ENCODE results near the gene ETNK1.

DNA sequence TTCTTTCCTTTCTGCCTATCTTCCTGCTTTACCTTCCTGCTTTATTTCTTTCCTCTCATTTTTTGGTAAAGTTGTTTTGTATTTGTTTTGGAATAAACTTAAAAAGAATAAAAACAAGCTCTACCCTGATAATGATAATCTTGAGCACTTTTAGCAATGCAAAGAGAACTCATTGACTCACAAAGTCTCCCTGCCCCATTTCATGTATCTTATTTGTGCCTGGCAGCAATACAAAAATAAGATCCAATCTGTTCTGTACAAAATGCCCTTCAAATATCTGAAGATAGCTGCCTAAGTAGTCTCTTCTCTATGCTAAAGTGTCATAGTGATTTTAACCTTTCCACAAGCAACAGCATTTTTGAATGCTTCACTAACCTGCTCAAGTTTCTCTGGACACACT, 31.1 kb upstream of the ETNK1 start:
- no peak for TF ChIP-seq POLR2AphosphoS5 (IDR thresholded peaks at IDR 0.05; ENCODE audit: low read depth, low read length)
- no peak for TF ChIP-seq CTCF (IDR thresholded peaks at IDR 0.05)
- TF ChIP-seq, protein P1, sequence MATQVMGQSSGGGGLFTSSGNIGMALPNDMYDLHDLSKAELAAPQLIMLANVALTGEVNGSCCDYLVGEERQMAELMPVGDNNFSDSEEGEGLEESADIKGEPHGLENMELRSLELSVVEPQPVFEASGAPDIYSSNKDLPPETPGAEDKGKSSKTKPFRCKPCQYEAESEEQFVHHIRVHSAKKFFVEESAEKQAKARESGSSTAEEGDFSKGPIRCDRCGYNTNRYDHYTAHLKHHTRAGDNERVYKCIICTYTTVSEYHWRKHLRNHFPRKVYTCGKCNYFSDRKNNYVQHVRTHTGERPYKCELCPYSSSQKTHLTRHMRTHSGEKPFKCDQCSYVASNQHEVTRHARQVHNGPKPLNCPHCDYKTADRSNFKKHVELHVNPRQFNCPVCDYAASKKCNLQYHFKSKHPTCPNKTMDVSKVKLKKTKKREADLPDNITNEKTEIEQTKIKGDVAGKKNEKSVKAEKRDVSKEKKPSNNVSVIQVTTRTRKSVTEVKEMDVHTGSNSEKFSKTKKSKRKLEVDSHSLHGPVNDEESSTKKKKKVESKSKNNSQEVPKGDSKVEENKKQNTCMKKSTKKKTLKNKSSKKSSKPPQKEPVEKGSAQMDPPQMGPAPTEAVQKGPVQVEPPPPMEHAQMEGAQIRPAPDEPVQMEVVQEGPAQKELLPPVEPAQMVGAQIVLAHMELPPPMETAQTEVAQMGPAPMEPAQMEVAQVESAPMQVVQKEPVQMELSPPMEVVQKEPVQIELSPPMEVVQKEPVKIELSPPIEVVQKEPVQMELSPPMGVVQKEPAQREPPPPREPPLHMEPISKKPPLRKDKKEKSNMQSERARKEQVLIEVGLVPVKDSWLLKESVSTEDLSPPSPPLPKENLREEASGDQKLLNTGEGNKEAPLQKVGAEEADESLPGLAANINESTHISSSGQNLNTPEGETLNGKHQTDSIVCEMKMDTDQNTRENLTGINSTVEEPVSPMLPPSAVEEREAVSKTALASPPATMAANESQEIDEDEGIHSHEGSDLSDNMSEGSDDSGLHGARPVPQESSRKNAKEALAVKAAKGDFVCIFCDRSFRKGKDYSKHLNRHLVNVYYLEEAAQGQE (IDR thresholded peaks at IDR 0.05; ENCODE audit: low read depth, low read length): no peak
- no peak for TF ChIP-seq TEAD4 (IDR thresholded peaks at IDR 0.05; ENCODE audit: borderline replicate concordance, insufficient read depth)
- TF ChIP-seq RXRA (IDR thresholded peaks at IDR 0.05; ENCODE audit: borderline replicate concordance, low read depth): no peak

Data from SK-N-SH (cell line).